GM21423 (cell line): Measurements from ENCODE around the gene ZNF385B.

Experiments used
- ATAC-seq: cut with Tn5 transposase; IDR thresholded peaks from one replicate; pipeline ENCODE4 v1.9.1; 2021; ENCODE audit warnings: mild to moderate bottlenecking, moderate library complexity; ENCODE audit not compliant: unreplicated experiment

Gene ZNF385B

GRCh38 chr2:179454443-179455171 is 406.8 kb downstream of the ZNF385B start:
- no peak for ATAC-seq

GRCh38 chr2:179449010-179449409 is 412.4 kb downstream of the ZNF385B start:
- peak; percentile 49 for ATAC-seq

GRCh38 chr2:179447839-179448447 is 413.5 kb downstream of the ZNF385B start:
- ATAC-seq, result no peak

GRCh38 chr2:179447421-179447820 is 414.0 kb downstream of the ZNF385B start:
- no peak for ATAC-seq

- ATAC-seq, result no peak
Observed at GRCh38 chr2:179446476-179447141, 414.8 kb downstream of the ZNF385B start.

- no peak for ATAC-seq
Observed at GRCh38 chr2:179444056-179444455, 417.4 kb downstream of the ZNF385B start.

- ATAC-seq, result no peak
Observed at GRCh38 chr2:179443180-179443579, 418.2 kb downstream of the ZNF385B start.

- ATAC-seq, result no peak
Observed at GRCh38 chr2:179442206-179442605, 419.2 kb downstream of the ZNF385B start.

- ATAC-seq, result no peak
Observed at GRCh38 chr2:179441551-179441950, 419.9 kb downstream of the ZNF385B start.

GRCh38 chr2:179440642-179441251 is 420.7 kb downstream of the ZNF385B start:
- no peak for ATAC-seq

GRCh38 chr2:179438654-179439053 is 422.8 kb downstream of the ZNF385B start:
- ATAC-seq, result no peak

- ATAC-seq, result no peak
Observed at GRCh38 chr2:179437430-179437829, 424.0 kb downstream of the ZNF385B start.

GRCh38 chr2:179435566-179435965 is 425.8 kb downstream of the ZNF385B start:
- ATAC-seq, result no peak

- no peak for ATAC-seq
Observed at GRCh38 chr2:179435000-179435399, 426.4 kb downstream of the ZNF385B start.

- no peak for ATAC-seq
Observed at GRCh38 chr2:179434357-179434756, 427.1 kb downstream of the ZNF385B start.

- no peak for ATAC-seq
Observed at GRCh38 chr2:179432751-179433150, 428.7 kb downstream of the ZNF385B start.

GRCh38 chr2:179429597-179429996 is 431.8 kb downstream of the ZNF385B start:
- ATAC-seq, result no peak

- ATAC-seq, result no peak
Observed at GRCh38 chr2:179429060-179429471, 432.3 kb downstream of the ZNF385B start.

- no peak for ATAC-seq
Observed at GRCh38 chr2:179428649-179429048, 432.8 kb downstream of the ZNF385B start.

- ATAC-seq, result no peak
Observed at GRCh38 chr2:179427065-179427464, 434.3 kb downstream of the ZNF385B start.

- ATAC-seq, result no peak
Observed at GRCh38 chr2:179424571-179424970, 436.8 kb downstream of the ZNF385B start.
